ENCODE results near the gene SMG5.

DNA sequence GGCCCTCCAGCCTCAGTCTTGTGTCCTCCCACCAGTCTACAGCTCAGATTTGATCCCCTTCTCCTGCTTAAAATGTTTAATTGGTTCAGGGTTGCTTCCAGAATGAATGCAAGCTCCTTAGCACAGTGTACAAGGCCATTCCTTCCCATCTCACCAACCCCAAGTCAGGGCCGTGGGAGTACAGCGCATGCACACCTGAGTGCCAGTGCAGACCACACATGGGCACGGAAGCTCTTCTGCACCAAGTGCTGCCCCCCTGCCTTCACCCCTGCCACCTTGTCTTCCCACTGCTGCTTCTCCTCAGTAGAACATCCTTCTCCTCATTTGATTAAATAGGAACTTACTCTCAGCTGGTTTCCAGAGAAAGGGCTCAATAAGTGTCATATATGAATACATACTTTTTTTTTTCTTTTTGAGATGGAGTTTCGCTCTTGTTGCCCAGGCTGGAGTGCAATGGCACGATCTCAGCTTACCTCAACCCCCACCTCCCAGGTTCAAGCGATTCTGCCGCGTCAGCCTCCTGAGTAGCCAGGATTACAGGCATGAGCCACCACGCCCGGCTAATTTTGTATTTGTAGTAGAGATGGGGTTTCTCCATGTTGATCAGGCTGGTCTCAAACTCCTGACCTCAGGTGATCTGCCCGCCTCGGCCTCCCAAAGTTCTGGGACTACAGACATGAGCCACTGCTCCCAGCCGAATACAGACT is 60.5 kb downstream of the SMG5 start:
- TF ChIP-seq ESRRA (CRISPR knock-in tag; IDR thresholded peaks at IDR 0.05; ENCODE audit: borderline replicate concordance) (no peak), ZNF423 (CRISPR knock-in tag; IDR thresholded peaks at IDR 0.05) (no peak), NFYB (CRISPR knock-in tag; conservative IDR thresholded peaks at IDR 0.05; ENCODE audit: low read depth) (no peak), CBFB (CRISPR knock-in tag; IDR thresholded peaks at IDR 0.05; ENCODE audit: low read depth) (no peak)
- TF ChIP-seq, protein P1, sequence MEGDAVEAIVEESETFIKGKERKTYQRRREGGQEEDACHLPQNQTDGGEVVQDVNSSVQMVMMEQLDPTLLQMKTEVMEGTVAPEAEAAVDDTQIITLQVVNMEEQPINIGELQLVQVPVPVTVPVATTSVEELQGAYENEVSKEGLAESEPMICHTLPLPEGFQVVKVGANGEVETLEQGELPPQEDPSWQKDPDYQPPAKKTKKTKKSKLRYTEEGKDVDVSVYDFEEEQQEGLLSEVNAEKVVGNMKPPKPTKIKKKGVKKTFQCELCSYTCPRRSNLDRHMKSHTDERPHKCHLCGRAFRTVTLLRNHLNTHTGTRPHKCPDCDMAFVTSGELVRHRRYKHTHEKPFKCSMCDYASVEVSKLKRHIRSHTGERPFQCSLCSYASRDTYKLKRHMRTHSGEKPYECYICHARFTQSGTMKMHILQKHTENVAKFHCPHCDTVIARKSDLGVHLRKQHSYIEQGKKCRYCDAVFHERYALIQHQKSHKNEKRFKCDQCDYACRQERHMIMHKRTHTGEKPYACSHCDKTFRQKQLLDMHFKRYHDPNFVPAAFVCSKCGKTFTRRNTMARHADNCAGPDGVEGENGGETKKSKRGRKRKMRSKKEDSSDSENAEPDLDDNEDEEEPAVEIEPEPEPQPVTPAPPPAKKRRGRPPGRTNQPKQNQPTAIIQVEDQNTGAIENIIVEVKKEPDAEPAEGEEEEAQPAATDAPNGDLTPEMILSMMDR (IDR thresholded peaks at IDR 0.05): no peak
- TF ChIP-seq, protein P2, sequence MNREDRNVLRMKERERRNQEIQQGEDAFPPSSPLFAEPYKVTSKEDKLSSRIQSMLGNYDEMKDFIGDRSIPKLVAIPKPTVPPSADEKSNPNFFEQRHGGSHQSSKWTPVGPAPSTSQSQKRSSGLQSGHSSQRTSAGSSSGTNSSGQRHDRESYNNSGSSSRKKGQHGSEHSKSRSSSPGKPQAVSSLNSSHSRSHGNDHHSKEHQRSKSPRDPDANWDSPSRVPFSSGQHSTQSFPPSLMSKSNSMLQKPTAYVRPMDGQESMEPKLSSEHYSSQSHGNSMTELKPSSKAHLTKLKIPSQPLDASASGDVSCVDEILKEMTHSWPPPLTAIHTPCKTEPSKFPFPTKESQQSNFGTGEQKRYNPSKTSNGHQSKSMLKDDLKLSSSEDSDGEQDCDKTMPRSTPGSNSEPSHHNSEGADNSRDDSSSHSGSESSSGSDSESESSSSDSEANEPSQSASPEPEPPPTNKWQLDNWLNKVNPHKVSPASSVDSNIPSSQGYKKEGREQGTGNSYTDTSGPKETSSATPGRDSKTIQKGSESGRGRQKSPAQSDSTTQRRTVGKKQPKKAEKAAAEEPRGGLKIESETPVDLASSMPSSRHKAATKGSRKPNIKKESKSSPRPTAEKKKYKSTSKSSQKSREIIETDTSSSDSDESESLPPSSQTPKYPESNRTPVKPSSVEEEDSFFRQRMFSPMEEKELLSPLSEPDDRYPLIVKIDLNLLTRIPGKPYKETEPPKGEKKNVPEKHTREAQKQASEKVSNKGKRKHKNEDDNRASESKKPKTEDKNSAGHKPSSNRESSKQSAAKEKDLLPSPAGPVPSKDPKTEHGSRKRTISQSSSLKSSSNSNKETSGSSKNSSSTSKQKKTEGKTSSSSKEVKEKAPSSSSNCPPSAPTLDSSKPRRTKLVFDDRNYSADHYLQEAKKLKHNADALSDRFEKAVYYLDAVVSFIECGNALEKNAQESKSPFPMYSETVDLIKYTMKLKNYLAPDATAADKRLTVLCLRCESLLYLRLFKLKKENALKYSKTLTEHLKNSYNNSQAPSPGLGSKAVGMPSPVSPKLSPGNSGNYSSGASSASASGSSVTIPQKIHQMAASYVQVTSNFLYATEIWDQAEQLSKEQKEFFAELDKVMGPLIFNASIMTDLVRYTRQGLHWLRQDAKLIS (CRISPR knock-in tag; IDR thresholded peaks at IDR 0.05; ENCODE audit: borderline replicate concordance): no peak
- TF ChIP-seq, protein P3, sequence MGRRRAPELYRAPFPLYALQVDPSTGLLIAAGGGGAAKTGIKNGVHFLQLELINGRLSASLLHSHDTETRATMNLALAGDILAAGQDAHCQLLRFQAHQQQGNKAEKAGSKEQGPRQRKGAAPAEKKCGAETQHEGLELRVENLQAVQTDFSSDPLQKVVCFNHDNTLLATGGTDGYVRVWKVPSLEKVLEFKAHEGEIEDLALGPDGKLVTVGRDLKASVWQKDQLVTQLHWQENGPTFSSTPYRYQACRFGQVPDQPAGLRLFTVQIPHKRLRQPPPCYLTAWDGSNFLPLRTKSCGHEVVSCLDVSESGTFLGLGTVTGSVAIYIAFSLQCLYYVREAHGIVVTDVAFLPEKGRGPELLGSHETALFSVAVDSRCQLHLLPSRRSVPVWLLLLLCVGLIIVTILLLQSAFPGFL (CRISPR knock-in tag; IDR thresholded peaks at IDR 0.05; ENCODE audit: borderline replicate concordance): no peak

All from WTC11 (cell line).